ENCODE measurements around the gene HENMT1. TPM values are rescaled to one million over a fixed set of nuclear protein-coding genes. Genes with fewer than 3 reads are reported as not detected.

HENMT1 gene
- 2.8 and 8.6 TPM in 2 replicates for total RNA-seq

GRCh38 chr1:108661030-108661609 lies at the start of gene HENMT1:
Gene HENMT1 (minus strand): TSS chr1:108661093. CDS start chr1:108659884, 1,209 bp downstream.

GRCh38 chr1:108691942-108692723 lies 31.2 kb upstream of the HENMT1 start, which contains the start of gene PRPF38B:
Gene PRPF38B (plus strand): TSS chr1:108692310. CDS start chr1:108692592, 282 bp downstream.

Other genes starting within 250 kb of the HENMT1 start
- gene NBPF6, start 210.8 kb downstream of the HENMT1 start, total RNA-seq, result 1.1 TPM in 1 of 2 replicates, not detected in the other
- 8.5 and 18.0 TPM in 2 replicates for gene EEIG2, start 101.0 kb downstream of the HENMT1 start, total RNA-seq
- gene PRPF38B, start 31.2 kb upstream of the HENMT1 start, total RNA-seq, result 16.2 and 20.8 TPM in 2 replicates
- gene FNDC7, start 51.8 kb upstream of the HENMT1 start, total RNA-seq, result under 0.01 TPM in 1 of 2 replicates, not detected in the other
- 42.9 and 46.0 TPM in 2 replicates for gene STXBP3, start 85.6 kb upstream of the HENMT1 start, total RNA-seq
- not detected in 2 replicates for gene AKNAD1, start 196.0 kb upstream of the HENMT1 start, total RNA-seq
- 6.8 and 38.8 TPM in 2 replicates for gene GPSM2, start 215.9 kb upstream of the HENMT1 start, total RNA-seq

All from placental pericyte (primary cell).